ENCODE data around the gene SERPINA10. TPM values are rescaled to one million over a fixed set of nuclear protein-coding genes. Genes with fewer than 3 reads are reported as not detected.

SERPINA10 gene
- total and polyA plus RNA-seq, 2 donors (not counting 3 experiments of a cell fraction or from before 2014, with no cell fraction given) = not detected

- Histone ChIP-seq H3K27ac (ENCODE audit: insufficient read depth, low read depth, low read length) (no peak overlapping the region), H4K20me1 (replicated peaks; ENCODE audit: control insufficient read depth, extremely low read depth, insufficient read depth, low read length) (no peaks in the 10 kb centered on the region), H3K4me1 (ENCODE audit: control insufficient read depth, extremely low read depth, insufficient read depth, low read length) (no peaks in the 10 kb centered on the region), H3K36me3 (ENCODE audit: control insufficient read depth in 2 of 2, extremely low read depth in 1 of 2, insufficient read depth in 2 of 2, low read length in 2 of 2) (no peaks in the 10 kb centered on the region), H3K79me2 (ENCODE audit: control insufficient read depth, insufficient read depth, low read length) (no peaks in the 10 kb centered on the region), H3K4me2 (ENCODE audit: insufficient read depth, low read length) (no peak overlapping the region), H3K9me1 (replicated peaks; ENCODE audit: control insufficient read depth, extremely low read depth, insufficient read depth, low read length) (no peaks in the 10 kb centered on the region), H3K9ac (replicated peaks; ENCODE audit: extremely low read depth, insufficient read depth, low read length) (no peak overlapping the region), H3K4me3 (replicated peaks in 1 of 3; ENCODE audit: insufficient read depth in 1 of 3, low read depth in 1 of 3, low read length in 3 of 3) (no peak overlapping the region), H3K9me3 (replicated peaks; ENCODE audit: control insufficient read depth, insufficient read depth, low read length) (peaks cover 2% of the 10 kb centered on the region), H2AFZ (ENCODE audit: low read depth, low read length) (no peak overlapping the region), H3K27me3 (ENCODE audit: control insufficient read depth in 2 of 2, insufficient read depth in 2 of 2, low read length in 2 of 2) (no peaks in the 10 kb centered on the region)
- BruUV-seq (replicated peaks) = no TSS peak
- intact Hi-C loops (cut with micrococcal nuclease) (no loop called here), dilution Hi-C loops (cut with MboI; ENCODE audit: extremely low pct_ligation_motif_present, low sequenced_read_pairs) (no loop called here)
- FAIRE-seq (no peak), DNase-seq (ENCODE audit: low read depth, low spot score) (no peak)
- POLR2A ChIA-PET = no interaction called here
- no peak for TF ChIP-seq FOS (IDR thresholded peaks at IDR 0.05; ENCODE audit: borderline replicate concordance, insufficient read depth, low read length)
- TF ChIP-seq EZH2 (IDR thresholded peaks at IDR 0.05; ENCODE audit: borderline replicate concordance, low read depth, low read length, severe bottlenecking) = no peak
- TF ChIP-seq GATA2 (IDR thresholded peaks at IDR 0.05; ENCODE audit: insufficient read depth, insufficient read length, low read depth, low read length) = no peak
- no peak for TF ChIP-seq POLR2AphosphoS5 (IDR thresholded peaks at IDR 0.05; ENCODE audit: insufficient read depth, low read depth, low read length)
- TF ChIP-seq JUN (IDR thresholded peaks at IDR 0.05; ENCODE audit: borderline replicate concordance, insufficient read depth, insufficient read length, low read depth) = no peak
- TF ChIP-seq MAX (IDR thresholded peaks at IDR 0.05; ENCODE audit: insufficient read depth, insufficient read length) = no peak
- TF ChIP-seq CTCF (IDR thresholded peaks at IDR 0.05; ENCODE audit: extremely low read depth in 1 of 2, insufficient read depth in 1 of 2, low read depth in 1 of 2, low read length in 2 of 2) = no peak
- TF ChIP-seq POLR2A (IDR thresholded peaks at IDR 0.05; ENCODE audit: low read depth, low read length) = no peak
- no peak for TF ChIP-seq MYC (IDR thresholded peaks at IDR 0.05; ENCODE audit: low read depth, low read length)
- CTCF ChIA-PET = no interaction called here
These were observed 39.1 kb upstream of the SERPINA10 start for GRCh38 chr14:94332063-94332583.

Data from endothelial cell of umbilical vein (primary cell).